Measurements from ENCODE around the gene LSM14B.
A peak's percentile ranks its signal among the peaks of the same experiment; 100 is the strongest.
"Not testable (repeated sequence)": the region's sequence is repeated elsewhere in the genome, so short reads cannot be mapped to it uniquely, and the experiment has no call there.

Gene LSM14B

GRCh38 chr20:62111148-62111547 lies 11.1 kb upstream of the LSM14B start:
- FAIRE-seq (no peak), DNase-seq (ENCODE audit: extremely low spot score, insufficient read length, low read depth) (no peak)

- FAIRE-seq (no peak), DNase-seq (ENCODE audit: extremely low spot score, insufficient read length, low read depth) (no peak)
Observed at GRCh38 chr20:62112368-62112767, 9.9 kb upstream of the LSM14B start.

GRCh38 chr20:62114894-62115293 lies 7.4 kb upstream of the LSM14B start:
- DNase-seq (ENCODE audit: extremely low spot score, insufficient read length, low read depth) = no peak
- no peak for FAIRE-seq

GRCh38 chr20:62115800-62116407 lies 6.4 kb upstream of the LSM14B start:
- FAIRE-seq = not testable (repeated sequence)

GRCh38 chr20:62116558-62117361 lies 5.5 kb upstream of the LSM14B start:
- no peak for FAIRE-seq
- no peak for DNase-seq (ENCODE audit: extremely low spot score, insufficient read length, low read depth)

More at GRCh38 chr20:62115800-62116407, 6.4 kb upstream of the LSM14B start:
- DNase-seq (ENCODE audit: extremely low spot score, insufficient read length, low read depth) = not testable (repeated sequence)

GRCh38 chr20:62117362-62117646 lies 5.0 kb upstream of the LSM14B start:
- no peak for FAIRE-seq

GRCh38 chr20:62117658-62118057 lies 4.6 kb upstream of the LSM14B start:
- DNase-seq (ENCODE audit: extremely low spot score, insufficient read length, low read depth) (no peak), FAIRE-seq (no peak)

More at GRCh38 chr20:62117362-62117646, 5.0 kb upstream of the LSM14B start:
- DNase-seq (ENCODE audit: extremely low spot score, insufficient read length, low read depth) = no peak

- FAIRE-seq = no peak
- DNase-seq (ENCODE audit: extremely low spot score, insufficient read length, low read depth) = no peak
Observed at GRCh38 chr20:62118113-62119043, 3.9 kb upstream of the LSM14B start.

GRCh38 chr20:62119115-62119514 lies 3.2 kb upstream of the LSM14B start:
- no peak for FAIRE-seq
- DNase-seq (ENCODE audit: extremely low spot score, insufficient read length, low read depth) = no peak

- no peak for DNase-seq (ENCODE audit: extremely low spot score, insufficient read length, low read depth)
- no peak for FAIRE-seq
Observed at GRCh38 chr20:62119591-62120364, 2.5 kb upstream of the LSM14B start.

- DNase-seq (ENCODE audit: extremely low spot score, insufficient read length, low read depth) (no peak), FAIRE-seq (no peak)
Observed at GRCh38 chr20:62120365-62120762, 1.9 kb upstream of the LSM14B start.

GRCh38 chr20:62120990-62121775 lies 1.1 kb upstream of the LSM14B start:
- DNase-seq (ENCODE audit: extremely low spot score, insufficient read length, low read depth) = no peak
- peak; percentile 5 for FAIRE-seq

- FAIRE-seq = no peak
- no peak for DNase-seq (ENCODE audit: extremely low spot score, insufficient read length, low read depth)
Observed at GRCh38 chr20:62122654-62123449, 577 bp downstream of the LSM14B start.

GRCh38 chr20:62123450-62124118 lies 1.3 kb downstream of the LSM14B start:
- FAIRE-seq (no peak), DNase-seq (ENCODE audit: extremely low spot score, insufficient read length, low read depth) (no peak)

GRCh38 chr20:62126141-62126540 lies 3.9 kb downstream of the LSM14B start:
- FAIRE-seq = no peak

GRCh38 chr20:62127799-62128198 lies 5.5 kb downstream of the LSM14B start:
- FAIRE-seq = no peak

More at GRCh38 chr20:62126141-62126540, 3.9 kb downstream of the LSM14B start:
- no peak for DNase-seq (ENCODE audit: extremely low spot score, insufficient read length, low read depth)

GRCh38 chr20:62128502-62128901 lies 6.2 kb downstream of the LSM14B start:
- DNase-seq (ENCODE audit: extremely low spot score, insufficient read length, low read depth) = no peak
- FAIRE-seq = no peak

More at GRCh38 chr20:62127799-62128198, 5.5 kb downstream of the LSM14B start:
- no peak for DNase-seq (ENCODE audit: extremely low spot score, insufficient read length, low read depth)

Measured in GM18507 (cell line).